ENCODE data around the gene AKT1.

The AKT1 gene

GRCh38 chr14:104799244-104800014 lies 3.9 kb upstream of the AKT1 start:
- no peak for DNase-seq (ENCODE audit: low spot score)

GRCh38 chr14:104798300-104799243 lies 3.0 kb upstream of the AKT1 start:
- no peak for DNase-seq (ENCODE audit: low spot score)

- DNase-seq (ENCODE audit: low spot score) = no peak
Measured at GRCh38 chr14:104797115-104798044, 1.8 kb upstream of the AKT1 start.

GRCh38 chr14:104796687-104797081 lies 1.1 kb upstream of the AKT1 start:
- no peak for DNase-seq (ENCODE audit: low spot score)

GRCh38 chr14:104795781-104796686 lies 486 bp upstream of the AKT1 start:
- peak; percentile 89 for DNase-seq (ENCODE audit: low spot score)

GRCh38 chr14:104794631-104794992 lies 936 bp downstream of the AKT1 start:
- DNase-seq (ENCODE audit: low spot score) = peak; percentile 71

GRCh38 chr14:104794099-104794498 lies 1.4 kb downstream of the AKT1 start:
- DNase-seq (ENCODE audit: low spot score) = peak; percentile 76

GRCh38 chr14:104793703-104793959 lies 1.9 kb downstream of the AKT1 start:
- no peak for DNase-seq (ENCODE audit: low spot score)

GRCh38 chr14:104792945-104793702 lies 2.4 kb downstream of the AKT1 start:
- DNase-seq (ENCODE audit: low spot score) = no peak

GRCh38 chr14:104792101-104792884 lies 3.3 kb downstream of the AKT1 start:
- no peak for DNase-seq (ENCODE audit: low spot score)

- no peak for DNase-seq (ENCODE audit: low spot score)
Measured at GRCh38 chr14:104791425-104791824, 4.1 kb downstream of the AKT1 start.

GRCh38 chr14:104789752-104790743 lies 5.5 kb downstream of the AKT1 start:
- no peak for DNase-seq (ENCODE audit: low spot score)

GRCh38 chr14:104788873-104789663 lies 6.5 kb downstream of the AKT1 start:
- no peak for DNase-seq (ENCODE audit: low spot score)

GRCh38 chr14:104788161-104788818 lies 7.3 kb downstream of the AKT1 start:
- no peak for DNase-seq (ENCODE audit: low spot score)

GRCh38 chr14:104787736-104788135 lies 7.8 kb downstream of the AKT1 start:
- DNase-seq (ENCODE audit: low spot score) = no peak

GRCh38 chr14:104786726-104787675 lies 8.5 kb downstream of the AKT1 start:
- DNase-seq (ENCODE audit: low spot score) = no peak

Measured in hepatic stellate cell (primary cell).